Kidney (tissue), 14 donors: Measurements from ENCODE around the gene BRCA1. TPM values are rescaled to one million over a fixed set of nuclear protein-coding genes. Genes with fewer than 3 reads are reported as not detected.

ENCODE experiments used
- DNase-seq, 5 donors: peaks; one replicate each; pipeline ENCODE4 v3.0.0-alpha.2; 2013 to 2020
- FAIRE-seq: peaks from 2 replicates; lab custom pipeline; 2012; peaks lifted over from hg19 to GRCh38; lab: Jason Lieb, UNC
- H3K27ac ChIP-seq, 2 donors: one replicate each; pipeline ENCODE4 v1.7.0; 2013; ENCODE audit warnings: low read depth in 2 of 2, low read length in 2 of 2, inconsistent platforms in 1 of 2
- H3K27me3 ChIP-seq: one replicate; pipeline ENCODE4 v1.7.1; 2013; ENCODE audit warnings: low read length, inconsistent platforms; ENCODE audit not compliant: control insufficient read depth, insufficient read depth
- H3K36me3 ChIP-seq, 3 donors: one replicate each; pipeline versions ENCODE4 v1.7.0 to v1.7.1; 2013; ENCODE audit warnings: low read length in 3 of 3, control low read depth in 1 of 3, inconsistent platforms in 1 of 3; ENCODE audit not compliant: insufficient read depth in 3 of 3, control insufficient read depth in 2 of 3
- H3K4me1 ChIP-seq, 3 donors: one replicate each; pipeline versions ENCODE4 v1.7.0 to v1.7.1; 2013; ENCODE audit warnings: low read length in 3 of 3, inconsistent platforms in 1 of 3, low read depth in 1 of 3; ENCODE audit not compliant: control insufficient read depth in 2 of 3, insufficient read depth in 2 of 3
- H3K4me3 ChIP-seq, 3 donors: one replicate each; pipeline versions ENCODE4 v1.7.0 to v1.8.1; 2013; ENCODE audit warnings: low read length in 3 of 3, control low read depth in 1 of 3, inconsistent platforms in 1 of 3
- H3K9ac ChIP-seq, 3 donors: one replicate each; pipeline versions ENCODE4 v1.7.0 to v1.7.1; 2013; ENCODE audit warnings: low read length in 3 of 3, control low read depth in 1 of 3, inconsistent platforms in 1 of 3
- H3K9me3 ChIP-seq, 3 donors: one replicate each; pipeline versions ENCODE4 v1.7.0 to v1.7.1; 2013; ENCODE audit warnings: low read length in 3 of 3, control low read depth in 1 of 3, inconsistent platforms in 1 of 3; ENCODE audit not compliant: control insufficient read depth in 2 of 3, insufficient read depth in 1 of 3
- CTCF ChIP-seq: IDR thresholded peaks from 3 replicates; pipeline ENCODE4 v1.5.1; 2012; ENCODE audit warnings: mild to moderate bottlenecking, moderate library complexity, borderline replicate concordance; ENCODE audit not compliant: insufficient read depth; ENCODE audit errors: extremely low read depth
- intact Hi-C: fragments of 100-400 bp; cut with DNase I; formaldehyde crosslinking; loops from one replicate; pipeline ENCODE4 v1.11.1; 2022
- polyA plus RNA-seq: library from polyadenylated mRNA; stranded (reverse); fragments of 350-450 nt; fragmentation: Illumina TruSeq; extraction: RNeasy Lipid Tissue Mini Kit (QIAGEN cat#74804); gene quantifications from one replicate; pipeline ENCODE4 v1.2.3, GENCODE V29; 2014; ENCODE audit warnings: low read depth, low replicate concordance; ENCODE audit not compliant: insufficient read depth
- total RNA-seq: library from RNA; stranded (reverse); fragmentation: NEBNext Ultra II Directional; extraction: Animal tissue kit (Norgen Biotek cat#: 25700); gene quantifications from one replicate; pipeline ENCODE4 v1.2.1, GENCODE V29; 2021
- donor health status: control.
- donor health status: control.
- donor health status: control.
- donor health status: control.
- donor health status: control.
- donor health status: DM: yes; HTN: yes; CAD: no.
- donor health status: Normal renal cell carcinoma (clear cell type).

BRCA1 gene
- total and polyA plus RNA-seq, 2 donors from 2014 or later: 1.4 to 5.1 TPM

DNA sequence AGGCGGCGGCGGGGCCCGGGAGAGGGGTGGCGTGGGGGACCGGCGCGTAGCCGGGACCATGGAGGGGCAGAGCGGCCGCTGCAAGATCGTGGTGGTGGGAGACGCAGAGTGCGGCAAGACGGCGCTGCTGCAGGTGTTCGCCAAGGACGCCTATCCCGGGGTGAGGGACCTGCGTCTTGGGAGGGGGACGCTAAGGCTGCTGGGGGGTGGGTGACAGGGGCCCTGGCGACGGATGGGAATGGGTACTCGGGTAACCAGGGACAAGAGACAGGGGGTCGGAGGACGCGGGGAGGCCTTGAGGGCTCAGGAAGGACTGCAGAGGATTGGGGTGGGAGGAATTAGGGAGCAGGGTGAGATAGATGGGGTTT is 99.9 kb downstream of the BRCA1 start:
- DNase-seq: peak in 2 of 5 donors; percentile 82 to 86
- TF ChIP-seq CTCF: no peak
- Histone ChIP-seq H3K9ac (no peak overlapping the region), H3K27me3 (no peaks in the 10 kb centered on the region), H3K36me3 (no peaks in the 10 kb centered on the region), H3K27ac (no peak overlapping the region), H3K4me1 (no peaks in the 10 kb centered on the region), H3K9me3 (no peaks in the 10 kb centered on the region), H3K4me3 (peak overlapping the region in 2 of 3 donors; percentile 29 to 30)
- intact Hi-C loops: no loop called here
- no peak for FAIRE-seq

- FAIRE-seq: no peak
- intact Hi-C loops: no loop called here
Measured at GRCh38 chr17:43024407-43025289, 100.5 kb downstream of the BRCA1 start, which contains the start of gene RND2. Gene RND2, plus strand, starts transcription at chr17:43025231. Its CDS starts 117 bp downstream, at chr17:43025348.

DNA sequence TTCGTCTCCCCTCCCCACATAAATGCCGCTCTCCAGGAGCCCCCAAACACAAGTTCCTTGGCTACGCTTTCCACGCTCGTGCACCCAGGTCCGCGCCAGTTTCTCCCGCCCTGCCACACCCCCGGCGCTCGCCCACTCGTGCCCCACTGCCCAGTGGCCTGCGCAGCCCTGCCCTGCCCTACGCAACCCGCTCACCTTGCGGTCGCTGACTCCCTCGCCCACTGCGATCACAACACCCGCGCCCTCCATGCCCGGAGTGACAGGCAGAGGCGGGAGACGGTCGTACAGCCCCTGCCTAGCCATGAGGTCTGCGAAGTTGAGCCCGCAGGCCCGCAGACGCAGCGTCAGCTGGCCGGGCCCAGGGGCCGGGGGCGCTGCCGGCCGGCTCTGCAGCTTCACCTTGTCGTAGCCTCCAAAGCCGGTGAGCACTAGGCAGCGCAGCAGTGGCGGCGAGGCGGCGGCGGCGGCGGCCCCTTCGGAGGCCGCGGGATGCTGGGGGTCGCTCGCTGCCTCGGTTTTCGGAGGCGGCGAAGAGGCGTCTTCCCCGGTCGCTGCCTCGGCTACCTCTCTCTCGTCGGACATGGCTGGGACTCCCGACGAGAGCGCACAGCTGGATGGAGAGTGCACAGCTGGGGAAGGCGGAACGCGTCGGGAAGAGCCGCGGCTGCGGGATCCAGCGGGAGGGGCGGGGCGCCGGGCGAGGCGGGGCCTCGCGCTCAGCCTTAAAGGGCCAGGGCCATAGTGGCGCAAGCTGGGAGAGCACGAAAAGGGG is 103.2 kb downstream of the BRCA1 start, which contains the start of gene VAT1:
Gene VAT1, minus strand, starts transcription at position 645 of the 772 bp plus-strand sequence. Its CDS starts 63 bp downstream, at position 582.
- Histone ChIP-seq H3K9ac (peak within 1 kb of the TSS; percentile 48 to 78 (median 63)), H3K4me3 (peak within 1 kb of the TSS; percentile 66 to 85 (median 83)), H3K36me3 (no peaks in the 10 kb centered on the region), H3K27ac (peak within 1 kb of the TSS; percentile 88 to 94), H3K9me3 (no peaks in the 10 kb centered on the region), H3K27me3 (no peaks in the 10 kb centered on the region), H3K4me1 (peaks cover 0 to 11% (median 0%) of the 10 kb centered on the region in 3 donors)
- intact Hi-C loops: no loop called here
- DNase-seq: peak; percentile 81 to 93 (median 89)
- FAIRE-seq: no peak
- TF ChIP-seq CTCF: no peak

More at GRCh38 chr17:43024407-43025289, 100.5 kb downstream of the BRCA1 start, which contains the start of gene RND2:
- peak within 1 kb of the TSS in 2 of 3 donors; percentile 49 to 62 for H3K9ac ChIP-seq
- no peaks in the 10 kb centered on the region for H3K9me3 ChIP-seq
- H3K27ac ChIP-seq: peak within 1 kb of the TSS in 1 of 2 donors; percentile 3
- TF ChIP-seq CTCF: peak; percentile 76
- H3K27me3 ChIP-seq: no peaks in the 10 kb centered on the region
- H3K4me3 ChIP-seq: peak within 1 kb of the TSS; percentile 58 to 65 (median 63)
- no peaks in the 10 kb centered on the region for H3K36me3 ChIP-seq
- peak; percentile 93 to 98 (median 96) for DNase-seq
- peaks cover 0 to 2% (median 0%) of the 10 kb centered on the region in 3 donors for H3K4me1 ChIP-seq
